T-helper 2 cell treated with Interferon-gamma antibody and Interleukin-4, amounts not matched to agents 5 μg/mL and 100 μg/mL, for 36 hours (primary cell): ENCODE data around the gene VNN1.
"Not testable (repeated sequence)": the region's sequence is repeated elsewhere in the genome, so short reads cannot be mapped to it uniquely, and the experiment has no call there.

Source experiments
- DNase-seq: peaks from one replicate; pipeline ENCODE4 v3.0.0; 2021; ENCODE audit warnings: low spot score
- H3K27ac Mint-ChIP-seq: one replicate; pipeline ENCODE4 v1.8.0; 2021; ENCODE audit warnings: mild to moderate bottlenecking, mixed read lengths
- H3K27me3 Mint-ChIP-seq: one replicate; pipeline ENCODE4 v1.8.0; 2021; ENCODE audit warnings: low read depth, mixed read lengths
- H3K36me3 Mint-ChIP-seq: one replicate; pipeline ENCODE4 v1.8.0; 2021; ENCODE audit warnings: low read depth, mixed read lengths
- H3K4me1 Mint-ChIP-seq: one replicate; pipeline ENCODE4 v1.8.0; 2021; ENCODE audit warnings: low read depth, mixed read lengths
- H3K4me3 Mint-ChIP-seq: one replicate; pipeline ENCODE4 v1.8.0; 2022; ENCODE audit warnings: mild to moderate bottlenecking, moderate library complexity, mixed read lengths
- H3K9me3 Mint-ChIP-seq: one replicate; pipeline ENCODE4 v1.8.0; 2021; ENCODE audit warnings: mixed read lengths

Gene VNN1

GRCh38 chr6:132637135-132637534, 76.7 kb downstream of the VNN1 start:
- H3K4me3 Mint-ChIP-seq, DNase-seq, H3K27ac Mint-ChIP-seq, H3K4me1 Mint-ChIP-seq, H3K9me3 Mint-ChIP-seq, H3K36me3 Mint-ChIP-seq: not testable (repeated sequence)
- peaks cover 33% of the 10 kb centered on the region for H3K27me3 Mint-ChIP-seq

- not testable (repeated sequence) for H3K4me3 Mint-ChIP-seq
Measured at GRCh38 chr6:132635906-132636305, 77.9 kb downstream of the VNN1 start.

GRCh38 chr6:132635288-132635687, 78.6 kb downstream of the VNN1 start:
- H3K9me3 Mint-ChIP-seq, H3K4me3 Mint-ChIP-seq, H3K36me3 Mint-ChIP-seq, DNase-seq, H3K27ac Mint-ChIP-seq, H3K4me1 Mint-ChIP-seq: not testable (repeated sequence)
- H3K27me3 Mint-ChIP-seq, result peaks cover 31% of the 10 kb centered on the region

More at GRCh38 chr6:132635906-132636305, 77.9 kb downstream of the VNN1 start:
- not testable (repeated sequence) for H3K4me1 Mint-ChIP-seq, H3K36me3 Mint-ChIP-seq, DNase-seq, H3K27ac Mint-ChIP-seq, H3K9me3 Mint-ChIP-seq
- H3K27me3 Mint-ChIP-seq, result peaks cover 30% of the 10 kb centered on the region

- Mint-ChIP-seq H3K9me3 (no peaks in the 10 kb centered on the region), H3K27me3 (peaks cover 31% of the 10 kb centered on the region), H3K36me3 (no peaks in the 10 kb centered on the region), H3K27ac (no peak overlapping the region), H3K4me1 (no peaks in the 10 kb centered on the region), H3K4me3 (no peak overlapping the region)
- no peak for DNase-seq
Measured at GRCh38 chr6:132634796-132635195, 79.1 kb downstream of the VNN1 start.

- no peak overlapping the region for H3K4me3 Mint-ChIP-seq
- H3K4me1 Mint-ChIP-seq, result no peaks in the 10 kb centered on the region
- DNase-seq, result no peak
- no peak overlapping the region for H3K27ac Mint-ChIP-seq
- H3K9me3 Mint-ChIP-seq, result no peaks in the 10 kb centered on the region
- peaks cover 33% of the 10 kb centered on the region for H3K27me3 Mint-ChIP-seq
- no peaks in the 10 kb centered on the region for H3K36me3 Mint-ChIP-seq
Measured at GRCh38 chr6:132633362-132633761, 80.5 kb downstream of the VNN1 start.
